AG09319 (cell line): ENCODE data around the gene CNR2.
"Not testable (repeated sequence)": the region's sequence is repeated elsewhere in the genome, so short reads cannot be mapped to it uniquely, and the experiment has no call there.

ENCODE experiments used
- DNase-seq: peaks from one replicate; pipeline ENCODE4 v3.0.0-alpha.2; 2010; ENCODE audit warnings: low read depth; ENCODE audit errors: extremely low read depth
- TF ChIP-seq, protein P1 (sequence below): IDR thresholded peaks from 2 replicates; pipeline ENCODE4 v1.5.1; 2011; ENCODE audit warnings: low read depth, mild to moderate bottlenecking, inconsistent platforms, low read length, moderate library complexity

The CNR2 gene

DNA sequence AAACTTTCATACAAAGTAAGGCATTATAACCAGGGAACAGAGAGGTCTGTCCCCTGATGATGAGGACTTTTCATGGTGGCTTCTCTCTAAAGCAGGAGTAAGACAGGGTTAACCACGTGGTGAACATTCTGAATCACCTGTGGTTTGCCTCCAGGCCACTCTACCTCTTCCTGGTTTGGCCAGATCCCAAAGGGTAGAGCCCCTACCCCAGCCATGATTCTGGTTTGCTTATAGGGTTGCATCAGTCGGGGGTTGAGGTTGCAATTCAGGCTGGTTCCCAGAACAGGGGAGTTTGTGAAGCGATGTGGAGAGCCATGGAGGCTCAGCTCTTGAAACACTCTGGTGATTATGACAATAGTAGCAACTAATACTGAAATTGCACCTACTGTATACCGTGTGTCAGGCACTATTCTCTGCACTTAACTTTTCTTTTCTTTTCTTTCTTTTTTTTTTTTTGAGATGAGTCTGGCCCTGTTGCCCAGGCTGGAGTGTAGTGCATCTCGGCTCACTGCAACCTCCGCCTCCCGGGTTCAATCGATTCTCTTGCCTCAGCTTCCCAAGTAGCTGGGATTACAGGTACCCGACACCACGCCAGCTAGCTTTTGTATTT is 8.3 kb downstream of the CNR2 start:
- TF ChIP-seq, protein P1, sequence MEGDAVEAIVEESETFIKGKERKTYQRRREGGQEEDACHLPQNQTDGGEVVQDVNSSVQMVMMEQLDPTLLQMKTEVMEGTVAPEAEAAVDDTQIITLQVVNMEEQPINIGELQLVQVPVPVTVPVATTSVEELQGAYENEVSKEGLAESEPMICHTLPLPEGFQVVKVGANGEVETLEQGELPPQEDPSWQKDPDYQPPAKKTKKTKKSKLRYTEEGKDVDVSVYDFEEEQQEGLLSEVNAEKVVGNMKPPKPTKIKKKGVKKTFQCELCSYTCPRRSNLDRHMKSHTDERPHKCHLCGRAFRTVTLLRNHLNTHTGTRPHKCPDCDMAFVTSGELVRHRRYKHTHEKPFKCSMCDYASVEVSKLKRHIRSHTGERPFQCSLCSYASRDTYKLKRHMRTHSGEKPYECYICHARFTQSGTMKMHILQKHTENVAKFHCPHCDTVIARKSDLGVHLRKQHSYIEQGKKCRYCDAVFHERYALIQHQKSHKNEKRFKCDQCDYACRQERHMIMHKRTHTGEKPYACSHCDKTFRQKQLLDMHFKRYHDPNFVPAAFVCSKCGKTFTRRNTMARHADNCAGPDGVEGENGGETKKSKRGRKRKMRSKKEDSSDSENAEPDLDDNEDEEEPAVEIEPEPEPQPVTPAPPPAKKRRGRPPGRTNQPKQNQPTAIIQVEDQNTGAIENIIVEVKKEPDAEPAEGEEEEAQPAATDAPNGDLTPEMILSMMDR = no peak
- no peak for DNase-seq

DNA sequence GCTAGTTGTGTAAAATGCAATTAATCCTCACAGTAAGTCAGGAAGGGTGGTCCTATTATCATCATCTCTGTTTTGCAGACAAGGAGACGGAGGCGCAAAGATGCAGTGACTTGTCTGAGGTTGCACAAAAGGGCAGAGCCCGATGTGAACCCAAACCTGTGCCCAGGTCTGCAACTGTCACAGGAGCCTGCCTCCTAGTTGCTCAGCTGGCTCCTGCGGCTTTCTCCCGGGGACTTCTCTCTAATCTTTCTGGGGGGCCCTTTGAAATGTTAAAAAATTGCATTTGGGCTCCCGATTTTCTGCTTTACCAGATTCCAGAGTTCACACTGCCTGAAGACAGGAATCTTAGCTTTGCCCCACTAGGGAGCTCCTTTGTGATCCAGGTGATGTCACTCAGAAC is 9.4 kb downstream of the CNR2 start:
- DNase-seq = no peak
- TF ChIP-seq, protein P1 = no peak

DNA sequence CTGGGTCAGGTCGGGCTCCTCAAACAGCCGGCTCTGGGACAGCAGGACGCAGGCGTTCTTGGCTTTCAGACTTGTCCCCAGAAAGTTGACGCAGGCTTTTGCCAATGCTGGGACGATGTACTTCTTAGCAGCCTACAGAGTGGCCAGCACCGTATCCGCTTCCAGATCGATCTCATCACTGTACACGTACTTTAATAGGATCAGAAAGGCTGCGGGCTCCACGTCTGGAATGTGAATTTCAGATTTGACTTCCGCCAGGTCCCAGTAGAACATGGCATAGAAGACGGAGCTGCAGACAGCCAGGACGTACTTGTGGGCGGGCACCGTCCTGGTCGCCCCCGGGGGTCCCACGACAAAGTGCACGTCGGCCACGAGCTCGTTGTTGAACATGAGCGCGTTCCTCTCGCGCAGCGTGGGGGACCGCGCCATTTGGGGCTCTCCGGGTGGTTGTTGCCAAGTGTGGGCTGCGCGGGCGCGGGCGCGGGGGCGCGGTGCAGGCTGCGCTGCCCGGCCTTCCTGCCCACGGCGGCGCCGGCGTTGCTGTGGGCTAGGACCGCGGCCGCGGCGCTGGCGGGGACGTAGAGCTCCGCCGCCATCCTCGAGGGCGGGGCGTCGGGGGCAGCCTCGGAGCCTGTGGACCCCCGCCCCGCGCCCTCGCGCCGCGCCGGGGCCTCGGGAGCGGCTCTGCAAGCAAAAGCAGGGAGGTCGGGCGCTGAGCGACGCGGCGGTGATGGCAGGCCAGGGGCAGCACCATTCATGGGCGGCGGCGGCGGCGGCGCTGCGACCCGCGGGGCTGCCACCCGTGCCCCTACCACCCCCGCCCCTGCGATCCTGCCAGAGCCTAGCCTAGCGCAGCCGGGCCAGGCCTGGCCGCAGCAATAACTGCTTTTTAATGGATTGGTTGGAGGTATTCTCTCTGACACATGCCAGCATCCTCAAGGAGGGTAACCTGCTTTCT is 10.6 kb downstream of the CNR2 start:
- TF ChIP-seq, protein P1 = no peak
- DNase-seq = no peak

DNA sequence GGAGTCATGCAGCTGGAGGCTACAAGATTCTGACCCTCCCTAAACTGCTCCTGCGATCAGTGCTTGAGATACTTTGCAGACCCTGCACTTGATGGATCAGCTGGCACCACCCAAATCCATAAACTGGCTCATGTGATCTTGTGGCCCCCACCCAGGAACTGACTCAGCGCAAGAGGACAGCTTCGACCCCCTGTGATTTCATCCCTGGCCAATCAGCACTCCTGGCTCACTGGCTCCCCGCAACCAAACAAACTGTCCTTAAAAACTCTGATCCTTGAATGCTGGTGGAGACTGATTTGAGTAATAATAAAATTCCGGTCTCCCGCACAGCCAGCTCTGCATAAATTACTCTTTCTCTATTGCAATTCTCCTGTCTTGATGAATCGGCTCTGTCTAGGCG is 13.1 kb downstream of the CNR2 start:
- not testable (repeated sequence) for DNase-seq

DNA sequence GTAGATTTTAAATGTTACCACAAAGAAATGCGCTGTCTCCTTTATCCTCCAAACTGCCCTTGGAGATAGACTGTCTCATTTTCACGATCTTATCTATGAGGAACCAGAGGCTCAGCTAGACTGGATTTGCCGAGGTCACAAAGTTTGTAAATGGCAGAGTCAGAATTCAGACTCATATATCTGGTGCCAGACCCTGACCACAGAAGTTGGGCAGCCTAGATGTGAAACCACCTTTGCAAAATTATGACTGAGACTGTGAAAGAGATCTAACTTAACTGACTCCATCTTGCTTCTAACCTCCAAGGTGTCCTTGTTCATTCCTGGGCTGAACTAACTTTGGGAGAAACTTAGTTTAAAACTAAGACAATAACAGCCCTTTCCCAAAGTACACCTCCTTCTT is 14.1 kb downstream of the CNR2 start:
- DNase-seq = no peak
- TF ChIP-seq, protein P1 = no peak

DNA sequence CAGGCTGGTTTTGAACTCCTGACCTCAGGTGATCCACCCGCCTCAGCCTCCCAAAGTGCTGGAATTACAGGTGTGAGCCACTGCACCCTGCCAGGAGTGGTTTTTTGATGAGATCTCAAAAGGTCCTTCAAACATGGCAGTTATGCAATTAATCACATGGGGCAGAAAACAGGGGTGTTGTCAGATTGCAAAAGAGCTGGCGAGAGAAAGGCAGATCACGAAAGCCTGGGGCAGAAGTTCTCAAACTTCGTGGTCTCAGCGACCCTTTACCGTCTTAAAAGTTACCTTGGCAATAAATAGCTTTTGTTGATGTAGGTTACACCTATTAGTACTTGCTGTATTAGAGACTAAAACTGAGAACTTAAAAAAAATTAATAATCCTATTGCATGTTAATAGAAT is 16.1 kb downstream of the CNR2 start:
- TF ChIP-seq, protein P1 = no peak
- DNase-seq = no peak

DNA sequence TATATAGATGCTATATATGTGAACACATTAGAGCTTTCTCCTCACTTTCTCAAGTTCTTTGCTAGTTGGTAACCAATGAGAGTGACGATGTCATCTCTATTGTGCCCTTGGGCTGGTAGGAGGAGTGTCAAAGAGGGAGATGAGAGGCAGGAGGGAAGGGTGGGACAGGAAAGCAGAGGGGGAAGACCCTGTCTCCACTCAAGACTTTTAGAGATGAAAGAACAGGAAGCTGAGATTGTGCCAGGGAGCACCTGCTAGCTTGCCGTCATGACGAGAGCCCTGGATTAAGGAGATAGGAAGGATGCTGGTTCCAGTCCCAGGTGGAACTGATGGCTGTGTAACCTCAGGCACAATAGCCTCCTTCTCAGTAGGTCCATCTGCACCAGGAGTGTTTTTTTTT is 16.7 kb downstream of the CNR2 start:
- no peak for DNase-seq
- TF ChIP-seq, protein P1 = no peak
